ENCODE results near the gene SYT12. TPM values are rescaled to one million over a fixed set of nuclear protein-coding genes. Genes with fewer than 3 reads are reported as not detected.
A peak's percentile ranks its signal among the peaks of the same experiment; 100 is the strongest.

Gene SYT12
- total and polyA plus RNA-seq, 4 donors = 0.47 to 12.1 (median 1.4) TPM

DNA sequence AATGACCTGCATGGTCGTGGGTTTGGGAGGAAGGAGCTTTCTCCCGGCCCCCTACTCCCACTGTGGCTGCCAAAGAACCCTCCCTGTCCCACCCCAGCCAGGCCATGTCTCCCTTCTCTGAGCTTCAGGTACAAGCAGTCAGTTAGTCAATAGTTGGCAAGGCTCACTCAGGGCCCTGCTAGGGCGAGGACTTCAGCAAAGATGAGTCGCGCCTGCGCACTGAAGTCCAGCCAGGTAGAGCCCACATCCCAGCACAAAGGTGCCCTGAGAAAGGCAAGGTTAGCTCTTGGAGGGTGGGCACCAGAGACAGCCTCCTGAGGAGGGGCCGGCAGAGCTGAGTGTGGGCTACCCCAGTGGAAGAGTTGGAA is 36.8 kb upstream of the SYT12 start:
- no peak overlapping the region for H3K4me3 ChIP-seq (ENCODE audit: low read depth in 1 of 3, low read length in 3 of 3)
- no peaks in the 10 kb centered on the region for H3K27me3 ChIP-seq (ENCODE audit: control insufficient read depth in 4 of 4, insufficient read depth in 4 of 4, low read length in 3 of 4)
- no peaks in the 10 kb centered on the region for H3K9me3 ChIP-seq (ENCODE audit: control insufficient read depth in 4 of 4, low read length in 3 of 4)
- WGBS = 51% methylated on average over 7 of the region's 7 CpGs
- no peak for DNase-seq (ENCODE audit: low spot score)
- H3K9ac ChIP-seq (ENCODE audit: low read depth in 1 of 2, low read length in 2 of 2) = no peak overlapping the region
- H3K36me3 ChIP-seq (ENCODE audit: control insufficient read depth in 4 of 4, insufficient read depth in 3 of 4, low read depth in 1 of 4, low read length in 3 of 4) = no peaks in the 10 kb centered on the region
- H3K27ac ChIP-seq (ENCODE audit: low read depth in 1 of 2, low read length in 2 of 2) = peak overlapping the region; percentile 11 to 28
- peaks cover 5 to 41% (median 29%) of the 10 kb centered on the region in 4 donors for H3K4me1 ChIP-seq (ENCODE audit: control insufficient read depth in 4 of 4, insufficient read depth in 4 of 4, low read length in 3 of 4)
- TF ChIP-seq, protein P1, sequence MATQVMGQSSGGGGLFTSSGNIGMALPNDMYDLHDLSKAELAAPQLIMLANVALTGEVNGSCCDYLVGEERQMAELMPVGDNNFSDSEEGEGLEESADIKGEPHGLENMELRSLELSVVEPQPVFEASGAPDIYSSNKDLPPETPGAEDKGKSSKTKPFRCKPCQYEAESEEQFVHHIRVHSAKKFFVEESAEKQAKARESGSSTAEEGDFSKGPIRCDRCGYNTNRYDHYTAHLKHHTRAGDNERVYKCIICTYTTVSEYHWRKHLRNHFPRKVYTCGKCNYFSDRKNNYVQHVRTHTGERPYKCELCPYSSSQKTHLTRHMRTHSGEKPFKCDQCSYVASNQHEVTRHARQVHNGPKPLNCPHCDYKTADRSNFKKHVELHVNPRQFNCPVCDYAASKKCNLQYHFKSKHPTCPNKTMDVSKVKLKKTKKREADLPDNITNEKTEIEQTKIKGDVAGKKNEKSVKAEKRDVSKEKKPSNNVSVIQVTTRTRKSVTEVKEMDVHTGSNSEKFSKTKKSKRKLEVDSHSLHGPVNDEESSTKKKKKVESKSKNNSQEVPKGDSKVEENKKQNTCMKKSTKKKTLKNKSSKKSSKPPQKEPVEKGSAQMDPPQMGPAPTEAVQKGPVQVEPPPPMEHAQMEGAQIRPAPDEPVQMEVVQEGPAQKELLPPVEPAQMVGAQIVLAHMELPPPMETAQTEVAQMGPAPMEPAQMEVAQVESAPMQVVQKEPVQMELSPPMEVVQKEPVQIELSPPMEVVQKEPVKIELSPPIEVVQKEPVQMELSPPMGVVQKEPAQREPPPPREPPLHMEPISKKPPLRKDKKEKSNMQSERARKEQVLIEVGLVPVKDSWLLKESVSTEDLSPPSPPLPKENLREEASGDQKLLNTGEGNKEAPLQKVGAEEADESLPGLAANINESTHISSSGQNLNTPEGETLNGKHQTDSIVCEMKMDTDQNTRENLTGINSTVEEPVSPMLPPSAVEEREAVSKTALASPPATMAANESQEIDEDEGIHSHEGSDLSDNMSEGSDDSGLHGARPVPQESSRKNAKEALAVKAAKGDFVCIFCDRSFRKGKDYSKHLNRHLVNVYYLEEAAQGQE (IDR thresholded peaks at IDR 0.05) = no peak
- TF ChIP-seq FOXA2 (IDR thresholded peaks at IDR 0.05) (no peak), RAD21 (IDR thresholded peaks at IDR 0.05) (no peak), RXRA (IDR thresholded peaks at IDR 0.05) (peak in 1 of 2 donors; percentile 35), FOXA1 (IDR thresholded peaks at IDR 0.05) (no peak), YY1 (IDR thresholded peaks at IDR 0.05) (no peak), GABPA (IDR thresholded peaks at IDR 0.05 in 1 of 2, conservative IDR thresholded peaks at IDR 0.05 in 1 of 2) (no peak), SP1 (IDR thresholded peaks at IDR 0.05) (peak; percentile 29), HNF4G (IDR thresholded peaks at IDR 0.05) (no peak), EGR1 (IDR thresholded peaks at IDR 0.05; ENCODE audit: low read depth in 2 of 2) (no peak), NR2F2 (IDR thresholded peaks at IDR 0.05) (no peak), TAF1 (conservative IDR thresholded peaks at IDR 0.05) (no peak), HNF4A (conservative IDR thresholded peaks at IDR 0.05) (peak in 1 of 2 donors; percentile 4)
- TF ChIP-seq, protein P2, sequence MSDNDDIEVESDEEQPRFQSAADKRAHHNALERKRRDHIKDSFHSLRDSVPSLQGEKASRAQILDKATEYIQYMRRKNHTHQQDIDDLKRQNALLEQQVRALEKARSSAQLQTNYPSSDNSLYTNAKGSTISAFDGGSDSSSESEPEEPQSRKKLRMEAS (IDR thresholded peaks at IDR 0.05) = no peak
- TF ChIP-seq, protein P3, sequence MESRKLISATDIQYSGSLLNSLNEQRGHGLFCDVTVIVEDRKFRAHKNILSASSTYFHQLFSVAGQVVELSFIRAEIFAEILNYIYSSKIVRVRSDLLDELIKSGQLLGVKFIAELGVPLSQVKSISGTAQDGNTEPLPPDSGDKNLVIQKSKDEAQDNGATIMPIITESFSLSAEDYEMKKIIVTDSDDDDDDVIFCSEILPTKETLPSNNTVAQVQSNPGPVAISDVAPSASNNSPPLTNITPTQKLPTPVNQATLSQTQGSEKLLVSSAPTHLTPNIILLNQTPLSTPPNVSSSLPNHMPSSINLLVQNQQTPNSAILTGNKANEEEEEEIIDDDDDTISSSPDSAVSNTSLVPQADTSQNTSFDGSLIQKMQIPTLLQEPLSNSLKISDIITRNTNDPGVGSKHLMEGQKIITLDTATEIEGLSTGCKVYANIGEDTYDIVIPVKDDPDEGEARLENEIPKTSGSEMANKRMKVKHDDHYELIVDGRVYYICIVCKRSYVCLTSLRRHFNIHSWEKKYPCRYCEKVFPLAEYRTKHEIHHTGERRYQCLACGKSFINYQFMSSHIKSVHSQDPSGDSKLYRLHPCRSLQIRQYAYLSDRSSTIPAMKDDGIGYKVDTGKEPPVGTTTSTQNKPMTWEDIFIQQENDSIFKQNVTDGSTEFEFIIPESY (IDR thresholded peaks at IDR 0.05) = no peak
- TF ChIP-seq, protein P4, sequence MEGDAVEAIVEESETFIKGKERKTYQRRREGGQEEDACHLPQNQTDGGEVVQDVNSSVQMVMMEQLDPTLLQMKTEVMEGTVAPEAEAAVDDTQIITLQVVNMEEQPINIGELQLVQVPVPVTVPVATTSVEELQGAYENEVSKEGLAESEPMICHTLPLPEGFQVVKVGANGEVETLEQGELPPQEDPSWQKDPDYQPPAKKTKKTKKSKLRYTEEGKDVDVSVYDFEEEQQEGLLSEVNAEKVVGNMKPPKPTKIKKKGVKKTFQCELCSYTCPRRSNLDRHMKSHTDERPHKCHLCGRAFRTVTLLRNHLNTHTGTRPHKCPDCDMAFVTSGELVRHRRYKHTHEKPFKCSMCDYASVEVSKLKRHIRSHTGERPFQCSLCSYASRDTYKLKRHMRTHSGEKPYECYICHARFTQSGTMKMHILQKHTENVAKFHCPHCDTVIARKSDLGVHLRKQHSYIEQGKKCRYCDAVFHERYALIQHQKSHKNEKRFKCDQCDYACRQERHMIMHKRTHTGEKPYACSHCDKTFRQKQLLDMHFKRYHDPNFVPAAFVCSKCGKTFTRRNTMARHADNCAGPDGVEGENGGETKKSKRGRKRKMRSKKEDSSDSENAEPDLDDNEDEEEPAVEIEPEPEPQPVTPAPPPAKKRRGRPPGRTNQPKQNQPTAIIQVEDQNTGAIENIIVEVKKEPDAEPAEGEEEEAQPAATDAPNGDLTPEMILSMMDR (IDR thresholded peaks at IDR 0.05; ENCODE audit: low read depth, low read length, missing input control) = no peak

DNA sequence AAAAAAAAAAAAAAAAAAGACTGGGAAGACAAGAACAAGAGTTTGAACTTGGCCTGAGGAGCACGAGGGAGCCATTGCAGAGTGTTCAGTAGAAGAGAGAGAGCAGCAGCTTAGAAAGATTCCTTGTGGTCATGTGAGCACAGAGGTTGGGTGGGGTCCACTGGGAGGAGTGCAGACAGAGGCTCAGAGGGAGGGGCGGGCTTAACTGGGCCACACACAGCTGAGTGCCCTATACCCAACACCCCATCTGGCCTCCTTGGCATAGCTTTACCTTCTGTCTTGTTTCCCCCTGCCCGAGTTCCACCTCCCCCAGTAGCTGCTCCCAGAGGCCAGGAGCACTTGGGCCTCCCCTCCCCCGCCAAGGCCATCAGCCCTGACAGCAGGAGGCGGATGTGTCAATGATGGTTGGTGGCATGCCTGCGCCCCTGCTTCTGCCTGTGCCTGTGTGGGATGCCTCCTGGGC is 35.7 kb upstream of the SYT12 start:
- Histone ChIP-seq H3K4me1 (ENCODE audit: control insufficient read depth in 4 of 4, insufficient read depth in 4 of 4, low read length in 3 of 4) (peaks cover 5 to 41% (median 27%) of the 10 kb centered on the region in 4 donors), H3K9ac (ENCODE audit: low read depth in 1 of 2, low read length in 2 of 2) (no peak overlapping the region), H3K36me3 (ENCODE audit: control insufficient read depth in 4 of 4, insufficient read depth in 3 of 4, low read depth in 1 of 4, low read length in 3 of 4) (no peaks in the 10 kb centered on the region), H3K27me3 (ENCODE audit: control insufficient read depth in 4 of 4, insufficient read depth in 4 of 4, low read length in 3 of 4) (no peaks in the 10 kb centered on the region), H3K4me3 (ENCODE audit: low read depth in 1 of 3, low read length in 3 of 3) (no peak overlapping the region), H3K9me3 (ENCODE audit: control insufficient read depth in 4 of 4, low read length in 3 of 4) (no peaks in the 10 kb centered on the region), H3K27ac (ENCODE audit: low read depth in 1 of 2, low read length in 2 of 2) (no peak overlapping the region)
- DNase-seq (ENCODE audit: low spot score) = no peak
- TF ChIP-seq HNF4G (IDR thresholded peaks at IDR 0.05) = no peak
- TF ChIP-seq RAD21 (IDR thresholded peaks at IDR 0.05) = no peak
- no peak for TF ChIP-seq NR2F2 (IDR thresholded peaks at IDR 0.05)
- TF ChIP-seq GABPA (IDR thresholded peaks at IDR 0.05 in 1 of 2, conservative IDR thresholded peaks at IDR 0.05 in 1 of 2) = no peak
- no peak for TF ChIP-seq EGR1 (IDR thresholded peaks at IDR 0.05; ENCODE audit: low read depth in 2 of 2)
- no peak for TF ChIP-seq YY1 (IDR thresholded peaks at IDR 0.05)
- no peak for TF ChIP-seq FOXA1 (IDR thresholded peaks at IDR 0.05)
- TF ChIP-seq TAF1 (conservative IDR thresholded peaks at IDR 0.05) = no peak
- no peak for TF ChIP-seq HNF4A (conservative IDR thresholded peaks at IDR 0.05)
- TF ChIP-seq, protein P1 (IDR thresholded peaks at IDR 0.05) = no peak
- TF ChIP-seq JUND (IDR thresholded peaks at IDR 0.05) = no peak
- TF ChIP-seq, protein P4 (IDR thresholded peaks at IDR 0.05; ENCODE audit: low read depth, low read length, missing input control) = no peak
- TF ChIP-seq SP1 (IDR thresholded peaks at IDR 0.05) = no peak
- WGBS = 87% methylated on average over 6 of the region's 6 CpGs
